Activated T-cell treated with anti-CD3 and anti-CD28 coated beads, Interleukin-2, amount 50 U/mL, for 24 hours (primary cell): Measurements from ENCODE around the gene PKN2.
A peak's percentile ranks its signal among the peaks of the same experiment; 100 is the strongest.

Experiments
- DNase-seq: peaks from one replicate; pipeline ENCODE4 v3.0.0-alpha.2; 2020
- H3K27ac Mint-ChIP-seq: 2 replicates; pipeline ENCODE4 v1.8.0; 2020; ENCODE audit warnings: mild to moderate bottlenecking, mixed read lengths
- H3K27me3 Mint-ChIP-seq: 2 replicates; pipeline ENCODE4 v1.8.0; 2020; ENCODE audit warnings: mixed read lengths
- H3K36me3 Mint-ChIP-seq: 2 replicates; pipeline ENCODE4 v1.8.0; 2020; ENCODE audit warnings: low read depth, mixed read lengths
- H3K4me1 Mint-ChIP-seq: 2 replicates; pipeline ENCODE4 v1.8.0; 2020; ENCODE audit warnings: low read depth, mixed read lengths
- H3K4me3 Mint-ChIP-seq: 2 replicates; pipeline ENCODE4 v1.8.0; 2020; ENCODE audit warnings: mild to moderate bottlenecking, moderate library complexity, mixed read lengths
- H3K9me3 Mint-ChIP-seq: 2 replicates; pipeline ENCODE4 v1.8.0; 2020; ENCODE audit warnings: mixed read lengths

PKN2 gene

GRCh38 chr1:88683541-88684481 is at the start of gene PKN2:
TSS of gene PKN2 (plus strand) at chr1:88684273. CDS start at chr1:88684581, 308 bp downstream.
- no peaks in the 10 kb centered on the region for H3K27me3 Mint-ChIP-seq
- peak within 1 kb of the TSS; percentile 95 for H3K4me3 Mint-ChIP-seq
- no peaks in the 10 kb centered on the region for H3K9me3 Mint-ChIP-seq
- peaks cover 22% of the 10 kb centered on the region for H3K36me3 Mint-ChIP-seq
- H3K27ac Mint-ChIP-seq: peak within 1 kb of the TSS; percentile 98
- peak; percentile 96 for DNase-seq
- H3K4me1 Mint-ChIP-seq: peaks cover 32% of the 10 kb centered on the region

- Mint-ChIP-seq H3K4me3 (no peak overlapping the region), H3K36me3 (no peaks in the 10 kb centered on the region), H3K4me1 (no peaks in the 10 kb centered on the region), H3K27me3 (peaks cover 9% of the 10 kb centered on the region), H3K27ac (no peak overlapping the region), H3K9me3 (peaks cover 23% of the 10 kb centered on the region)
- no peak for DNase-seq
These were observed 49.5 kb upstream of the PKN2 start for GRCh38 chr1:88634538-88634937.

- H3K27me3 Mint-ChIP-seq: peaks cover 17% of the 10 kb centered on the region
These were observed 44.0 kb upstream of the PKN2 start for GRCh38 chr1:88640060-88640459.

GRCh38 chr1:88645886-88646285 is 38.2 kb upstream of the PKN2 start:
- Mint-ChIP-seq H3K27ac (no peak overlapping the region), H3K36me3 (no peaks in the 10 kb centered on the region), H3K4me1 (no peaks in the 10 kb centered on the region), H3K9me3 (no peaks in the 10 kb centered on the region), H3K4me3 (no peak overlapping the region), H3K27me3 (peaks cover 9% of the 10 kb centered on the region)
- no peak for DNase-seq

More at GRCh38 chr1:88640060-88640459, 44.0 kb upstream of the PKN2 start:
- H3K4me1 Mint-ChIP-seq: no peaks in the 10 kb centered on the region
- no peak overlapping the region for H3K4me3 Mint-ChIP-seq
- DNase-seq: no peak
- H3K27ac Mint-ChIP-seq: no peak overlapping the region
- H3K9me3 Mint-ChIP-seq: peaks cover 11% of the 10 kb centered on the region
- H3K36me3 Mint-ChIP-seq: no peaks in the 10 kb centered on the region

- no peaks in the 10 kb centered on the region for H3K4me1 Mint-ChIP-seq
- H3K27me3 Mint-ChIP-seq: peaks cover 5% of the 10 kb centered on the region
- H3K4me3 Mint-ChIP-seq: no peak overlapping the region
- no peak overlapping the region for H3K27ac Mint-ChIP-seq
- DNase-seq: no peak
- no peaks in the 10 kb centered on the region for H3K36me3 Mint-ChIP-seq
- H3K9me3 Mint-ChIP-seq: no peaks in the 10 kb centered on the region
These were observed 37.4 kb upstream of the PKN2 start for GRCh38 chr1:88646476-88647248.

- no peak overlapping the region for H3K4me3 Mint-ChIP-seq
- no peak overlapping the region for H3K27ac Mint-ChIP-seq
- no peaks in the 10 kb centered on the region for H3K9me3 Mint-ChIP-seq
- H3K36me3 Mint-ChIP-seq: no peaks in the 10 kb centered on the region
- no peak for DNase-seq
- peaks cover 5% of the 10 kb centered on the region for H3K27me3 Mint-ChIP-seq
- no peaks in the 10 kb centered on the region for H3K4me1 Mint-ChIP-seq
These were observed 36.8 kb upstream of the PKN2 start for GRCh38 chr1:88647249-88647645.

- Mint-ChIP-seq H3K27ac (no peak overlapping the region), H3K36me3 (no peaks in the 10 kb centered on the region), H3K27me3 (peaks cover 2% of the 10 kb centered on the region), H3K4me3 (no peak overlapping the region), H3K9me3 (no peaks in the 10 kb centered on the region), H3K4me1 (no peaks in the 10 kb centered on the region)
- no peak for DNase-seq
These were observed 36.2 kb upstream of the PKN2 start for GRCh38 chr1:88647749-88648415.

GRCh38 chr1:88648706-88649105 is 35.4 kb upstream of the PKN2 start:
- Mint-ChIP-seq H3K4me1 (no peaks in the 10 kb centered on the region), H3K4me3 (no peak overlapping the region), H3K27me3 (peaks cover 4% of the 10 kb centered on the region), H3K27ac (no peak overlapping the region), H3K36me3 (no peaks in the 10 kb centered on the region), H3K9me3 (no peaks in the 10 kb centered on the region)
- no peak for DNase-seq

- H3K36me3 Mint-ChIP-seq: no peaks in the 10 kb centered on the region
- H3K9me3 Mint-ChIP-seq: no peaks in the 10 kb centered on the region
- no peak overlapping the region for H3K27ac Mint-ChIP-seq
- no peaks in the 10 kb centered on the region for H3K4me1 Mint-ChIP-seq
- no peak overlapping the region for H3K4me3 Mint-ChIP-seq
- DNase-seq: no peak
- H3K27me3 Mint-ChIP-seq: peaks cover 4% of the 10 kb centered on the region
These were observed 34.1 kb upstream of the PKN2 start for GRCh38 chr1:88649932-88650331.

- no peaks in the 10 kb centered on the region for H3K36me3 Mint-ChIP-seq
- H3K27ac Mint-ChIP-seq: no peak overlapping the region
- H3K4me1 Mint-ChIP-seq: no peaks in the 10 kb centered on the region
- no peaks in the 10 kb centered on the region for H3K9me3 Mint-ChIP-seq
- no peak for DNase-seq
- H3K27me3 Mint-ChIP-seq: peaks cover 2% of the 10 kb centered on the region
- no peak overlapping the region for H3K4me3 Mint-ChIP-seq
These were observed 33.2 kb upstream of the PKN2 start for GRCh38 chr1:88650676-88651418.

GRCh38 chr1:88655140-88655539 is 28.9 kb upstream of the PKN2 start:
- DNase-seq: no peak
- Mint-ChIP-seq H3K4me1 (peaks cover 9% of the 10 kb centered on the region), H3K36me3 (no peaks in the 10 kb centered on the region), H3K27me3 (peaks cover 2% of the 10 kb centered on the region), H3K4me3 (no peak overlapping the region), H3K27ac (no peak overlapping the region), H3K9me3 (no peaks in the 10 kb centered on the region)

GRCh38 chr1:88655685-88656299 is 28.3 kb upstream of the PKN2 start:
- peaks cover 14% of the 10 kb centered on the region for H3K4me1 Mint-ChIP-seq
- DNase-seq: no peak

GRCh38 chr1:88658419-88658818 is 25.7 kb upstream of the PKN2 start:
- H3K4me1 Mint-ChIP-seq: peaks cover 30% of the 10 kb centered on the region
- DNase-seq: no peak

More at GRCh38 chr1:88655685-88656299, 28.3 kb upstream of the PKN2 start:
- Mint-ChIP-seq H3K4me3 (no peak overlapping the region), H3K9me3 (no peaks in the 10 kb centered on the region), H3K36me3 (no peaks in the 10 kb centered on the region), H3K27ac (no peak overlapping the region), H3K27me3 (peaks cover 2% of the 10 kb centered on the region)

More at GRCh38 chr1:88658419-88658818, 25.7 kb upstream of the PKN2 start:
- Mint-ChIP-seq H3K27me3 (peaks cover under 1% of the 10 kb centered on the region), H3K9me3 (no peaks in the 10 kb centered on the region), H3K4me3 (no peak overlapping the region), H3K36me3 (no peaks in the 10 kb centered on the region), H3K27ac (no peak overlapping the region)
